Transverse colon (tissue), 4 donors: ENCODE data around the gene MRPL16. TPM values are rescaled to one million over a fixed set of nuclear protein-coding genes. Genes with fewer than 3 reads are reported as not detected.

Source experiments
- DNase-seq: peaks from one replicate; pipeline ENCODE4 v3.0.0-alpha.2; 2019
- H3K27ac ChIP-seq, 4 donors: fragments of 200-600 bp; sonication (generic); 2 replicates each; pipeline ENCODE4 v1.5.1; 2016 to 2018; ENCODE audit warnings: inconsistent platforms in 4 of 4
- H3K27me3 ChIP-seq: fragments of 200-600 bp; sonication (generic); 2 replicates; pipeline ENCODE4 v1.5.1; 2017; ENCODE audit warnings: inconsistent platforms
- H3K36me3 ChIP-seq, 4 donors: fragments of 200-600 bp; sonication (generic); 2 replicates each; pipeline ENCODE4 v1.5.1; 2017 to 2019; ENCODE audit warnings: inconsistent platforms in 4 of 4
- H3K4me1 ChIP-seq, 4 donors: fragments of 200-600 bp; sonication (generic); 2 replicates each; pipeline ENCODE4 v1.5.1; 2017 to 2020; ENCODE audit warnings: inconsistent platforms in 4 of 4
- H3K4me3 ChIP-seq, 4 donors: fragments of 200-600 bp; sonication (generic); 1 replicate in 1 of 4; 2 replicates in 3 of 4; pipeline versions ENCODE4 v1.5.1 to v1.6.1; 2017 to 2019; ENCODE audit warnings: inconsistent platforms in 4 of 4
- H3K9me3 ChIP-seq, 2 donors: fragments of 200-600 bp; sonication (generic); 2 replicates each; pipeline ENCODE4 v1.5.1; 2017 to 2019; ENCODE audit warnings: inconsistent platforms in 2 of 2
- CTCF ChIP-seq, 5 experiments: fragments of 200-600 bp in 3 of 5; fragments of 450-650 bp in 2 of 5; sonication (generic) in 3 of 5; IDR thresholded peaks; 1 replicate in 2 of 5; 2 replicates in 3 of 5; pipeline ENCODE4 v1.5.1; 2016 to 2017; ENCODE audit warnings: antibody characterized with exemption in 5 of 5, inconsistent platforms in 3 of 5, mild to moderate bottlenecking in 2 of 5, moderate library complexity in 1 of 5
- EP300 ChIP-seq: sonication (generic); formaldehyde crosslinking; IDR thresholded peaks from one replicate; pipeline ENCODE4 v1.6.1; 2017; ENCODE audit warnings: antibody characterized with exemption, low read depth
- POLR2A ChIP-seq: fragments of 450-650 bp; IDR thresholded peaks from one replicate; pipeline ENCODE4 v1.6.1; 2016; ENCODE audit warnings: antibody characterized with exemption, mild to moderate bottlenecking, moderate library complexity
- POLR2AphosphoS5 ChIP-seq, 3 donors: sonication (generic); formaldehyde crosslinking; IDR thresholded peaks; one replicate each; pipeline ENCODE4 v1.6.1; 2016; ENCODE audit warnings: antibody characterized with exemption in 3 of 3
- WGBS, 2 donors: methylation state at CpG; one replicate each; pipeline ENCODE4 v1.1.5; 2018; ENCODE audit warnings: low coverage in 1 of 2; 5-methylcytosine and 5-hydroxymethylcytosine counted together
- in situ Hi-C, 4 donors: fragments of 200-750 bp; cut with MboI; loops; one replicate each; pipeline versions ENCODE4 v1.15.0 to v1.15.1; 2017; ENCODE audit warnings: low sequenced_read_pairs in 3 of 4, low pct_ligation_motif_present in 1 of 4, low pct_unique_long_range_greater_than_20kb in 1 of 4
- intact Hi-C: fragments of 100-400 bp; cut with DNase I; formaldehyde crosslinking; loops from one replicate; pipeline ENCODE4 v1.15.1; 2023; ENCODE audit warnings: low total_unique reads
- total RNA-seq, 4 donors: library from RNA; depleted of rRNA; stranded (reverse); fragments of >200 nt; gene quantifications; one replicate each; pipeline ENCODE4 v1.1.0, GENCODE V29; 2016

The MRPL16 gene
- total RNA-seq, 4 donors from 2014 or later: 7.5 to 62.4 (median 37.2) TPM

GRCh38 chr11:59815754-59816153 lies 5.2 kb upstream of the MRPL16 start:
- in situ Hi-C loops (loop anchor here in 3 of 4 donors (25.0 kb wide), 1 partner anchor 278 kb away; no protein-coding TSS in a partner anchor), intact Hi-C loops (no loop called here)
- no peak overlapping the region for H3K4me3 ChIP-seq
- H3K9me3 ChIP-seq: no peaks in the 10 kb centered on the region
- TF ChIP-seq POLR2AphosphoS5 (IDR thresholded peaks at IDR 0.05) (no peak), POLR2A (no peak), EP300 (no peak), CTCF (IDR thresholded peaks at IDR 0.05) (no peak)
- no peak overlapping the region for H3K27ac ChIP-seq
- H3K27me3 ChIP-seq: no peaks in the 10 kb centered on the region
- peaks cover 0 to 4% (median 2%) of the 10 kb centered on the region in 4 donors for H3K4me1 ChIP-seq
- H3K36me3 ChIP-seq: no peaks in the 10 kb centered on the region
- 88 to 90% methylated on average over 1 of the region's 1 CpG for WGBS, 2 donors
- DNase-seq: no peak

- H3K4me1 ChIP-seq: peaks cover 7 to 14% (median 9%) of the 10 kb centered on the region in 4 donors
- no peak for TF ChIP-seq EP300
- TF ChIP-seq POLR2A: no peak
- TF ChIP-seq CTCF (IDR thresholded peaks at IDR 0.05): no peak
- TF ChIP-seq POLR2AphosphoS5 (IDR thresholded peaks at IDR 0.05): no peak
- in situ Hi-C loops (loop anchor here in 3 of 4 donors (25.0 kb wide), 1 partner anchor 277 kb away; no protein-coding TSS in a partner anchor), intact Hi-C loops (no loop called here)
- WGBS, 2 donors: 31 to 53% methylated on average over 1 of the region's 1 CpG
- no peak overlapping the region for H3K4me3 ChIP-seq
- no peaks in the 10 kb centered on the region for H3K27me3 ChIP-seq
- H3K36me3 ChIP-seq: no peaks in the 10 kb centered on the region
- no peak overlapping the region for H3K27ac ChIP-seq
- DNase-seq: no peak
- H3K9me3 ChIP-seq: no peaks in the 10 kb centered on the region
These were observed 3.4 kb upstream of the MRPL16 start for GRCh38 chr11:59814021-59814420.

- 89 to 100% methylated on average over 1 of the region's 1 CpG for WGBS, 2 donors
- TF ChIP-seq EP300 (no peak), CTCF (IDR thresholded peaks at IDR 0.05) (no peak), POLR2AphosphoS5 (IDR thresholded peaks at IDR 0.05) (no peak), POLR2A (no peak)
These were observed 2.8 kb upstream of the MRPL16 start for GRCh38 chr11:59813364-59813763.

GRCh38 chr11:59812220-59812619 lies 1.6 kb upstream of the MRPL16 start:
- in situ Hi-C loops: loop anchor here in 3 of 4 donors (25.0 kb wide), 1 partner anchor 275 kb away; no protein-coding TSS in a partner anchor
- TF ChIP-seq EP300: no peak
- no peak for TF ChIP-seq POLR2A
- TF ChIP-seq CTCF (IDR thresholded peaks at IDR 0.05): no peak
- 90 to 95% methylated on average over 2 of the region's 2 CpGs for WGBS, 2 donors

More at GRCh38 chr11:59813364-59813763, 2.8 kb upstream of the MRPL16 start:
- in situ Hi-C loops (loop anchor here in 3 of 4 donors (25.0 kb wide), 1 partner anchor 276 kb away; no protein-coding TSS in a partner anchor), intact Hi-C loops (no loop called here)
- H3K36me3 ChIP-seq: no peaks in the 10 kb centered on the region
- no peaks in the 10 kb centered on the region for H3K27me3 ChIP-seq
- no peak overlapping the region for H3K4me3 ChIP-seq
- no peaks in the 10 kb centered on the region for H3K9me3 ChIP-seq
- H3K27ac ChIP-seq: no peak overlapping the region
- DNase-seq: no peak
- H3K4me1 ChIP-seq: peaks cover 7 to 16% (median 9%) of the 10 kb centered on the region in 4 donors

More at GRCh38 chr11:59812220-59812619, 1.6 kb upstream of the MRPL16 start:
- H3K4me1 ChIP-seq: peaks cover 7 to 25% (median 9%) of the 10 kb centered on the region in 4 donors
- no peaks in the 10 kb centered on the region for H3K9me3 ChIP-seq
- H3K36me3 ChIP-seq: peaks cover 0 to 6% (median 0%) of the 10 kb centered on the region in 4 donors
- no peak overlapping the region for H3K27ac ChIP-seq
- no peak overlapping the region for H3K4me3 ChIP-seq
- DNase-seq: no peak
- no peaks in the 10 kb centered on the region for H3K27me3 ChIP-seq
- intact Hi-C loops: no loop called here
